Activated CD8-positive, alpha-beta T cell treated with anti-CD3 and anti-CD28 coated beads, Interleukin-2, amount 10 ng/mL, durations not matched to agents 7 days and 5 days (primary cell): Measurements from ENCODE around the gene NMUR1. TPM values are rescaled to one million over a fixed set of nuclear protein-coding genes. Genes with fewer than 3 reads are reported as not detected.
A peak's percentile ranks its signal among the peaks of the same experiment; 100 is the strongest.
"Not testable (repeated sequence)": the region's sequence is repeated elsewhere in the genome, so short reads cannot be mapped to it uniquely, and the experiment has no call there.

Experiments used
- ATAC-seq: fragments of 150-1000 bp; cut with Tn5 transposase; one replicate; pipeline ENCODE4 v1.10.0; 2021; ENCODE audit warnings: moderate library complexity
- CTCF ChIA-PET: fragments of 350-600 bp; sonication (Branson Sonifier 250); formaldehyde crosslinking; loops from one replicate; lab custom pipeline; 2021; ENCODE audit warnings: antibody characterized with exemption; lab: Charles Lee
- POLR2A ChIA-PET: fragments of 350-600 bp; sonication (Branson Sonifier 250); formaldehyde crosslinking; loops from one replicate; lab custom pipeline; 2021; ENCODE audit warnings: antibody characterized with exemption; lab: Charles Lee
- DNase-seq: peaks from one replicate; pipeline ENCODE4 v3.0.0-alpha.2; 2020
- H3K27ac Mint-ChIP-seq: one replicate; pipeline ENCODE4 v1.8.0; 2021; ENCODE audit warnings: mild to moderate bottlenecking, mixed read lengths
- H3K27me3 Mint-ChIP-seq: one replicate; pipeline ENCODE4 v1.8.0; 2021; ENCODE audit warnings: low read depth, mixed read lengths
- H3K36me3 Mint-ChIP-seq: one replicate; pipeline ENCODE4 v1.8.0; 2021; ENCODE audit warnings: low read depth, mixed read lengths
- H3K4me1 Mint-ChIP-seq: one replicate; pipeline ENCODE4 v1.8.0; 2021; ENCODE audit warnings: low read depth, mixed read lengths
- H3K4me3 Mint-ChIP-seq: one replicate; pipeline ENCODE4 v1.8.0; 2021; ENCODE audit warnings: mild to moderate bottlenecking, mixed read lengths
- H3K9me3 Mint-ChIP-seq: one replicate; pipeline ENCODE4 v1.8.0; 2022; ENCODE audit warnings: mixed read lengths; ENCODE audit not compliant: insufficient read depth
- total RNA-seq, 2 experiments: library from RNA; stranded (reverse); gene quantifications; one replicate each; pipeline ENCODE4 v1.2.3, GENCODE V29; 2021

Gene NMUR1
- total RNA-seq, 2 experiments from 2014 or later = 0.95 to 0.99 TPM

- Mint-ChIP-seq H3K27me3 (peaks cover 7% of the 10 kb centered on the region), H3K27ac (no peak overlapping the region), H3K4me3 (no peak overlapping the region), H3K36me3 (no peaks in the 10 kb centered on the region), H3K4me1 (peaks cover 6% of the 10 kb centered on the region), H3K9me3 (no peaks in the 10 kb centered on the region)
- DNase-seq (no peak), ATAC-seq (no peak)
- ChIA-PET POLR2A (no interaction called here), CTCF (interaction anchor here (1.2 to 1.5 kb wide), 2 partner anchors 33 to 86 kb away, joined by 4 to 5 read pairs; no protein-coding TSS in a partner anchor)
These were observed 38.0 kb upstream of the NMUR1 start for GRCh38 chr2:231568098-231568784.

GRCh38 chr2:231567159-231567558, 36.9 kb upstream of the NMUR1 start:
- Mint-ChIP-seq H3K36me3 (no peaks in the 10 kb centered on the region), H3K4me1 (peaks cover 6% of the 10 kb centered on the region), H3K9me3 (no peaks in the 10 kb centered on the region), H3K27ac (no peak overlapping the region), H3K4me3 (no peak overlapping the region), H3K27me3 (peaks cover 7% of the 10 kb centered on the region)
- ATAC-seq (no peak), DNase-seq (no peak)
- ChIA-PET POLR2A (no interaction called here), CTCF (interaction anchor here (1.1 to 5.9 kb wide), 2 partner anchors 50 to 110 kb away, joined by 3 to 21 read pairs; no protein-coding TSS in a partner anchor)

- DNase-seq = no peak
- POLR2A ChIA-PET = no interaction called here
- Mint-ChIP-seq H3K4me3 (no peak overlapping the region), H3K27ac (no peak overlapping the region), H3K36me3 (no peaks in the 10 kb centered on the region), H3K4me1 (peaks cover 6% of the 10 kb centered on the region), H3K27me3 (peaks cover 2% of the 10 kb centered on the region), H3K9me3 (no peaks in the 10 kb centered on the region)
- CTCF ChIA-PET = interaction anchor here (1.0 to 5.9 kb wide), 3 partner anchors 20 to 49 kb away, joined by 3 to 21 read pairs (median 4); no protein-coding TSS in a partner anchor
- ATAC-seq = no peak
These were observed 35.8 kb upstream of the NMUR1 start for GRCh38 chr2:231565887-231566594.

GRCh38 chr2:231563378-231563961, 33.2 kb upstream of the NMUR1 start:
- H3K27me3 Mint-ChIP-seq = peaks cover 1% of the 10 kb centered on the region
- ChIA-PET CTCF (interaction anchor here (0.6 to 5.9 kb wide), 19 partner anchors 9 to 151 kb away, joined by 3 to 46 read pairs (median 3); no protein-coding TSS in a partner anchor), POLR2A (interaction anchor here (0.8 kb wide), 1 partner anchor 50 kb away, joined by 3 read pairs; no protein-coding TSS in a partner anchor)
- H3K4me3 Mint-ChIP-seq = no peak overlapping the region
- H3K9me3 Mint-ChIP-seq = no peaks in the 10 kb centered on the region
- H3K36me3 Mint-ChIP-seq = no peaks in the 10 kb centered on the region
- no peak overlapping the region for H3K27ac Mint-ChIP-seq
- DNase-seq (peak; percentile 41), ATAC-seq (peak; percentile 68)
- peaks cover 2% of the 10 kb centered on the region for H3K4me1 Mint-ChIP-seq

- peaks cover 32% of the 10 kb centered on the region for H3K4me1 Mint-ChIP-seq
- peak; percentile 80 for DNase-seq
- H3K9me3 Mint-ChIP-seq = peaks cover 11% of the 10 kb centered on the region
- peak overlapping the region; percentile 40 for H3K27ac Mint-ChIP-seq
- CTCF ChIA-PET = interaction anchor here (0.7 to 4.1 kb wide), 16 partner anchors 11 to 75 kb away, joined by 3 to 23 read pairs (median 4); no protein-coding TSS in a partner anchor
- peaks cover 6% of the 10 kb centered on the region for H3K27me3 Mint-ChIP-seq
- POLR2A ChIA-PET = no interaction called here
- H3K36me3 Mint-ChIP-seq = peaks cover 11% of the 10 kb centered on the region
- H3K4me3 Mint-ChIP-seq = no peak overlapping the region
- peak; percentile 96 for ATAC-seq
These were observed 27.4 kb upstream of the NMUR1 start for GRCh38 chr2:231557571-231558217.

GRCh38 chr2:231556981-231557380, 26.7 kb upstream of the NMUR1 start:
- CTCF ChIA-PET = interaction anchor here (0.7 to 4.1 kb wide), 10 partner anchors 10 to 75 kb away, joined by 3 to 26 read pairs (median 4); no protein-coding TSS in a partner anchor
- ATAC-seq (no peak), DNase-seq (no peak)
- Mint-ChIP-seq H3K4me1 (peaks cover 32% of the 10 kb centered on the region), H3K9me3 (peaks cover 13% of the 10 kb centered on the region), H3K27me3 (peaks cover 6% of the 10 kb centered on the region), H3K27ac (no peak overlapping the region), H3K36me3 (peaks cover 11% of the 10 kb centered on the region), H3K4me3 (no peak overlapping the region)
- POLR2A ChIA-PET = interaction anchor here (1.1 kb wide), 1 partner anchor 97 kb away, joined by 3 read pairs; no protein-coding TSS in a partner anchor

GRCh38 chr2:231556496-231556895, 26.3 kb upstream of the NMUR1 start:
- Mint-ChIP-seq H3K4me1 (peaks cover 32% of the 10 kb centered on the region), H3K9me3 (peaks cover 13% of the 10 kb centered on the region), H3K36me3 (peaks cover 11% of the 10 kb centered on the region)
- POLR2A ChIA-PET = interaction anchor here (1.1 kb wide), 1 partner anchor 96 kb away, joined by 3 read pairs; no protein-coding TSS in a partner anchor
- not testable (repeated sequence) for H3K4me3 Mint-ChIP-seq, ATAC-seq, DNase-seq, H3K27ac Mint-ChIP-seq, H3K27me3 Mint-ChIP-seq
- CTCF ChIA-PET = interaction anchor here (0.7 to 4.1 kb wide), 10 partner anchors 10 to 75 kb away, joined by 3 to 26 read pairs (median 4); partner anchors contain the start of gene NMUR1

GRCh38 chr2:231554748-231555545, 24.7 kb upstream of the NMUR1 start:
- ATAC-seq (no peak), DNase-seq (peak; percentile 24)
- H3K4me1 Mint-ChIP-seq = peaks cover 33% of the 10 kb centered on the region
- H3K4me3 Mint-ChIP-seq = peak overlapping the region; percentile 65
- H3K27ac Mint-ChIP-seq = peak overlapping the region; percentile 79
- H3K9me3 Mint-ChIP-seq = peaks cover 20% of the 10 kb centered on the region
- ChIA-PET POLR2A (interaction anchor here (0.9 to 1.0 kb wide), 2 partner anchors 15 to 91 kb away, joined by 4 read pairs; partner anchors contain the start of gene NCL), CTCF (interaction anchor here (0.8 to 4.1 kb wide), 6 partner anchors 8 to 73 kb away, joined by 3 to 26 read pairs (median 10); partner anchors contain the start of gene NMUR1)
- peaks cover 16% of the 10 kb centered on the region for H3K36me3 Mint-ChIP-seq
- H3K27me3 Mint-ChIP-seq = peaks cover 6% of the 10 kb centered on the region

- peaks cover 6% of the 10 kb centered on the region for H3K27me3 Mint-ChIP-seq
- peaks cover 17% of the 10 kb centered on the region for H3K36me3 Mint-ChIP-seq
- ChIA-PET CTCF (interaction anchor here (2.0 to 3.1 kb wide), 3 partner anchors 23 to 72 kb away, joined by 6 to 26 read pairs (median 15); partner anchors contain the start of gene NMUR1), POLR2A (interaction anchor here (0.9 to 1.0 kb wide), 2 partner anchors 15 to 90 kb away, joined by 4 read pairs; partner anchors contain the start of gene NCL)
- no peak for DNase-seq
- H3K4me1 Mint-ChIP-seq = peaks cover 38% of the 10 kb centered on the region
- peak; percentile 43 for ATAC-seq
- peak overlapping the region; percentile 65 for H3K4me3 Mint-ChIP-seq
- H3K27ac Mint-ChIP-seq = peak overlapping the region; percentile 79
- peaks cover 20% of the 10 kb centered on the region for H3K9me3 Mint-ChIP-seq
These were observed 24.1 kb upstream of the NMUR1 start for GRCh38 chr2:231554327-231554726.

- H3K9me3 Mint-ChIP-seq = peaks cover 20% of the 10 kb centered on the region
- ATAC-seq (no peak), DNase-seq (no peak)
- no peak overlapping the region for H3K27ac Mint-ChIP-seq
- peaks cover 12% of the 10 kb centered on the region for H3K27me3 Mint-ChIP-seq
- POLR2A ChIA-PET = interaction anchor here (0.6 to 1.5 kb wide), 2 partner anchors 39 to 89 kb away, joined by 4 read pairs; partner anchors contain the start of gene NCL
- peaks cover 47% of the 10 kb centered on the region for H3K4me1 Mint-ChIP-seq
- H3K4me3 Mint-ChIP-seq = no peak overlapping the region
- CTCF ChIA-PET = interaction anchor here (0.7 to 2.4 kb wide), 9 partner anchors 9 to 71 kb away, joined by 3 to 16 read pairs (median 4); no protein-coding TSS in a partner anchor
- peaks cover 19% of the 10 kb centered on the region for H3K36me3 Mint-ChIP-seq
These were observed 22.5 kb upstream of the NMUR1 start for GRCh38 chr2:231552752-231553151.
